NCI-H1436 treated with DMSO at 0.1 percent for 48 hours (cell line): ENCODE measurements around the gene CRYM.
A peak's percentile ranks its signal among the peaks of the same experiment; 100 is the strongest.
"Not testable (repeated sequence)": the region's sequence is repeated elsewhere in the genome, so short reads cannot be mapped to it uniquely, and the experiment has no call there.

Source experiments
- DNase-seq: peaks from one replicate; lab custom pipeline; 2025; lab: John Stamatoyannopoulos, UW

Gene CRYM

GRCh38 chr16:21277927-21278706, at the start of gene CRYM:
TSS of gene CRYM (minus strand) at chr16:21278290. CDS start at chr16:21278251, 39 bp downstream.
- DNase-seq: no peak

GRCh38 chr16:21327046-21327445, 49.0 kb upstream of the CRYM start:
- no peak for DNase-seq

DNA sequence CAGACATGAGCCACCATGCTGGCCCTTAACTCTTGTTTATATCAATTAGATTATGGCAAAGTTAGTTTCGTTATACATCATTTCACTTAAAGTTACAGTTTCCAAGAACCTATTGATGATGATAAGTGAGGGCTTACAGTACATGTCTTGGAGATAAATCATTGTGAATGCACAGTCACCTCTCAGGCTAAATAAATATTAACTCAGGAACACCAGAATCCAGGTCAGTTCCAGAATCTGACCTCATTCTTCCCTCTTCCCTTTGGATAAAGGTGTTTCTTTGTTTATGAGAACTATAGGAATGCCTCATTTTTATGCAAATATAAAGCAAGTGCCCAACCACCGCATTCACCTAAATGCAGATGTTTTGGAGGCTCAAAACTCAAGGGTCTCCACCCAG, 48.4 kb upstream of the CRYM start:
- no peak for DNase-seq

GRCh38 chr16:21324267-21324666, 46.2 kb upstream of the CRYM start:
- no peak for DNase-seq

GRCh38 chr16:21322251-21322650, 44.2 kb upstream of the CRYM start:
- not testable (repeated sequence) for DNase-seq

DNA sequence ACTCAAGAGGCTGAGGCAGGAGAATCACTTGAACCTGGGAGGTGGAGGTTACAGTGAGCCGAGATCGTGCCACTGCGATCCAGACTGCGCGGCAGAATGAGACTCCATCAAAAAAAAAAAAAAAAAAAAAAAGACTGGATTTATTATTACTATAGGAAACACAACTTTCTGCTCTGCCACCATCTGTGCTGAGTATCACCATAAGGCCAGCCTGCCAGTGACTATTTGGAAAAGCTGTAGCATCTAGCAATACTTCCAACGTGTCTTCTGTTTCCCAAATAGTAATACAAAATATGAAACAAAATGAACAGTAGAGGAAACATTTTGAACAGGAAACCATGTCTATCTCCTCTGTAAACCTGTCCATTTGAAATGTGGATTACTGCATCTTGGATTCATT, 43.6 kb upstream of the CRYM start:
- DNase-seq: no peak

GRCh38 chr16:21314339-21314738, 36.2 kb upstream of the CRYM start:
- no peak for DNase-seq

GRCh38 chr16:21312863-21313372, 34.8 kb upstream of the CRYM start:
- not testable (repeated sequence) for DNase-seq

DNA sequence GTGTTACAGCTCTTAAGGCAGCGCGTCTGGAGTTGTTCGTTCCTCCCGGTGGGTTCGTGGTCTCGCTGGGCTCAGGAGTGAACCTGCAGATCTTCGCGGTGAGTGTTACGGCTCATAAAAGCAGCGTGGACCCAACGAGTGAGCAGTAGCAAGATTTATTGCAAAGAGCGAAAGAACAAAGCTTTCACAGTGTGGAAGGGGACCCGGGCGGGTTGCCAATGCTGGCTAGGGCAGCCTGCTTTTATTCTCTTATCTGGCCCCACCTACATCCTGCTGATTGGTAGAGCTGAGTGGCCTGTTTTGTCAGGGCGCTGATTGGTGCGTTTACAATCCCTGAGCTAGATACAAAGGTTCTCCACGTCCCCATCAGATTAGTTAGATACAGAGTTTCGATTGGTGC, 34.0 kb upstream of the CRYM start:
- not testable (repeated sequence) for DNase-seq

GRCh38 chr16:21306712-21307111, 28.6 kb upstream of the CRYM start:
- DNase-seq: not testable (repeated sequence)

- DNase-seq: no peak
Measured at GRCh38 chr16:21302898-21303528, 24.9 kb upstream of the CRYM start.

DNA sequence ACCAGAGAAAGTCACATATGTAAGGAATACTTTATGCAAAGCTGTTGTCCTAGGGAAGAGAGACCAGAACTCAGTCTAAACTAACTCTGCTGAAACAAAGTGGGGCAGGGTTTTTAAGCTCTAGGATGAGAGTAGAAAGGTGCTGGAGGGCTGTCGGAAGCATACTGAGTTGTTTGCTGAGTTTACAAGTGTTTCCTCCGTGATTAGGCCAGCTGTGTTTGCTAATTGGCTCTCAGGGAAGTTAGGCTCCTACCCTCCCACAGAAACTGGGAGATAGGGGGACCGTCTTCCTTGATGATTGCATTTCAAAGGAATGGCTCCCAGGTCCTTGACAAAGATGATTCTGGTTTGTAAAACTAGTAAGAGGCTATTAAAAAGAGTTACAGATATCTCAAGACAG, 24.4 kb upstream of the CRYM start:
- no peak for DNase-seq

DNA sequence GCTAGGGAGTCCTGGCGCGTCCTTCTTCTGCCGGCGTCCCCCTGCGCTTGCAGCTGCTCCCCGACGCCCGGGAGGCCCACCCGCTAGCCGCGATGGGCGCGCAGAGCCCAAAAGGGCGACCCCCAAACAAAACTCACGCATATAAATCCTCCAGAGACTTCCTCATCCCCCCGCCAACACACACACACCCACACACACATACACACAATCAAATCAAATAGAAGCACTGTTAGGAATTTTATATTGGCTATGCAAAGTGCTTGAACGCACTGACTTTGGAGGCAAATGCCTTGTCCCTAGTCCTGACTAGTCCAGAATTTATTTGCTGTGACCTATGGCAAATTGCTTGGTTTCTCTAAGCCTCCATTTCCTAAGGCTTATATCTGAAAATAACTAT, 23.8 kb upstream of the CRYM start:
- DNase-seq: no peak

DNA sequence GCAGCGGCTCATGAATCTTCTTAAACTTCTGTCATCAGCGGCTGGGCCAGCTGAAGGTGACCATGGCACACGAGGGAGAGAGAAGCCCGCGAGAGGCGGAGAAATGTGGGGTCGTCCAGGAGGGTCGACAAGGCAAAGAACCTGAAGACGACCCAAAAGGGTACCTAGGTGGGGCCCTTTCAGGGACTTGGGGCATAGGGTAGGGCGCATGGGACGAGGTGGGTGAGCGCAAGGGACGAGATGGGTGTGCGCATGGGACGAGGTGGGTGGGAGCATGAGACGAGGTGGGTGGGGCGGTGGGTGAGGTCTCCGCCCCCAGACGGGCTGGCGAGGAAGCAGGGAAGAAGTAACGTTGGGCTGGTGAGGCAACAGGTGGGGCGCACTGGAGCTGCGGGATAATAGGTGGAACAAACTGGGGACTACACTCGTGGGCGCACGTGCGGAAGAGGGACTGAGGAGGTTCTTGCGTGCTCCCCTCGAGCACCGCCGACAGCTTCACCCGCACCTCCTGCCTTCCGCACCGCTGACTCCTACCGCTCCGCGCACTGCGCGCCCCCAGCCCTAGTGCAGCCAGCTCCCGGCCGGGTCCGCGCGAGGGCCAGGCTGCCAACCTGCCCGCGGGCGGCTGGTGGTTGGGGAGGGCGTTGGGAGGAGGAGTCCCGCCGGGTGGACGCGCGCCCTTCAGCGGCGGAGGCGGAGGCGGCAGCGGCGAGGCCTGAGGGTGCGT, 23.2 kb upstream of the CRYM start:
- peak; percentile 23 for DNase-seq

DNA sequence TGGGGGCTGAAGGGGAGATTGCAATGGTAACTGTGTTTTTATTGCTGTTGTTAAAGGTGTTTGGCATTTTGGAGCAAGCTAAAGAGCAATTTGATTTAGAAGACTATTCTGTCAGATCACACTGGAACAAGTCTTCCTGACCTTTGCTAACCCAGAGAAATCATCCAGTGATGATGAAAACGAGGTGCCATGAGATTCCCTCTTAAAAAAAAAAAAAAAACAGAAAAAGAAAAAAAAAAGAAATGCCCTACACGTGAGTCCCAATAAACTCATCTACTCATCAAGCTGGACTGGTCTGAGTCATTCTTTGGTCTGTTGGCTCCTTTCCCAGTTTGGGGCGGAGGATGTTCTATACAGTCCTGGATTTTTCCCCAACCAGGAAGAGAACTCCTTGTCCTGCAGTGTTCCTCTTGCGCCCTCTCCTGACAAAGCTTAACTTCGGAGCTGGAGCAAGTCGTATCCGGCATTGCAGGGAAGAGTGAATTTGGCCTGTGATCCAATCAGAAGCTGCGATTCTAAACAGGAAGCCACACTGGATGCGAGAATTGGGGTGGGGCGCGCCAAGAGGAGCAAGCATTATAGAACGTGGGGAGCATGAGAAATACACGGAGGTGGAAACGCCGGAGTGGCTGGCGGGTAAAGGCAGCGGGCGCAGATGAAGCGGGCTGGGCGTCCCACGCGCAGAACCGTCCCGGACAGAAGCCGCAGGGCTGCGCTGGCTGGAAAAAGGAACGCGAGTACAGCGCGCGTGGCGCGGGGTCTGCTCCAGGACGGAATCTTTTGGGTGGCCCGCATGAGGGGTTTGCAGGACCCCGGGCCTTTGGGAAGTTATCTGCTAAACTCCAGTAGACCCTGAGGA, 22.4 kb upstream of the CRYM start:
- peak; percentile 84 for DNase-seq

GRCh38 chr16:21289789-21290188, 11.7 kb upstream of the CRYM start:
- not testable (repeated sequence) for DNase-seq

GRCh38 chr16:21285314-21285713, 7.2 kb upstream of the CRYM start:
- no peak for DNase-seq

DNA sequence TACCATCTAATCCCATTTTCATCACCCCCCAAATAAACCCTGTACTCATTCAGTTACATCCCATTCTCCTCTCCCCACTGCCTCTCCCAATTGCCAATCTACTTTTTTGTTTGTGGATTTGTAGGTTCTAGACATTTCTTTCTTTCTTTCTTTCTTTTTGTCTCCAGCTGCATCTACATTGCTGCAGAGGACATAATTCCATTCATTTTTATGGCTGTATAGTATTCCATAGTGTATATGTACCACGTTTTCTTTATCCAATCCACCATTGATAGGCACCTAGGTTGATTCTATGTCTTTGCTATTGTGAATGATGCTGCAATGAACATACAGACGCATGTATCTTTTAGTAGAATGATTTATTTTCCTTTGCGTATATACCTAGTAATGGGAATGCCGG, 6.3 kb upstream of the CRYM start:
- no peak for DNase-seq

- DNase-seq: no peak
Measured at GRCh38 chr16:21283521-21284289, 5.6 kb upstream of the CRYM start.

- DNase-seq: no peak
Measured at GRCh38 chr16:21281698-21282389, 3.8 kb upstream of the CRYM start.
